Measurements from ENCODE around the gene WDR75. TPM values are rescaled to one million over a fixed set of nuclear protein-coding genes. Genes with fewer than 3 reads are reported as not detected.

WDR75 gene
- total and polyA plus RNA-seq, 2 of the 13 experiments (the other 11 are each of a cell fraction or from before 2014, with no cell fraction given) = 63.0 to 74.1 TPM

DNA sequence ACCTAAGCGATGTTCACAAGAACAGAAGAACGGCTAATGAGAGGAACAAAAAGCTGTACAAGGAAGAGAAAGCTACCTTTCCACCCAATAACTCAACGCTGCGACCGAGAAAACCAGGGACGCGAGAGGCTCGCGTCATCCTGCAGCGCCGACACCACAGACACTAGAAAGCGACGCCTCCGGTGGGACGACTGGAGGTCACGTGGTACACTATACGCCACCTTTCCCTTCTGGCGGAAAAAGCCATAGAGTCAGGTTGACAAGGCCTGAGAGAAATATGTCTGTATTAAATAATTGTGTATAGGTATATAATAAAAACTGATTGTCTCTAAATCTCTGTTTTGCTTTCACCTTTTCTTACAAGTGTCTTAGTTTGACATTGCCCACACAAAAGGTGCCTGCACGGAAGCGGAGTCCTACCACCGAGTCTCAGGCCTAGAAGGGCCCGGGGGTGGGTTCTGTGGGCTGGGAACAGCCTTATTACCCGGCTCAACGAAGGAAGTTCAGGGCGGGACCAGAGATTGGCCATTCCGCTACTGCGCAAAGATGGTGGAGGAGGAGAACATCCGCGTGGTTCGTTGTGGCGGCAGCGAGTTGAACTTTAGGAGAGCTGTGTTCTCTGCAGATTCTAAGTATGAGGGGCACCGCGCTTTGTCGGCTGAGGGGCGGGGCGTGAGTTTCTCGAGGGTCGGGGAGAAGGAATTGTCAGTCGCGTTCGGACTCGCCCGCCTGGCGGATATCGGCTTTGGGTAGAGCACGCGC lies at the start of gene WDR75 (continued):
- peak; percentile 56; the same call in 1 of the 3 replicates for TF ChIP-seq MXI1 (IDR thresholded peaks at IDR 0.05; ENCODE audit: borderline replicate concordance, low read depth, low read length)
- TF ChIP-seq ZNF292 (CRISPR knock-in tag; IDR thresholded peaks at IDR 0.05; ENCODE audit: borderline replicate concordance, low read depth) = no peak
- peak; percentile 83 for TF ChIP-seq TGIF2 (CRISPR knock-in tag; IDR thresholded peaks at IDR 0.05)
- TF ChIP-seq IRF2 (CRISPR knock-in tag; IDR thresholded peaks at IDR 0.05) = peak; percentile 85; the same call in 1 of the 2 replicates
- TF ChIP-seq HNRNPK (IDR thresholded peaks at IDR 0.05; ENCODE audit: low read depth, low read length, poor library complexity, severe bottlenecking) = no peak
- peak; percentile 56; the same call in 1 of the 2 replicates for TF ChIP-seq ZMAT3 (CRISPR knock-in tag; conservative IDR thresholded peaks at IDR 0.05)
- no peak for TF ChIP-seq SCMH1 (CRISPR knock-in tag; IDR thresholded peaks at IDR 0.05; ENCODE audit: borderline replicate concordance)
- no peak for TF ChIP-seq MIER3 (CRISPR knock-in tag; IDR thresholded peaks at IDR 0.05; ENCODE audit: borderline replicate concordance)
- no peak for TF ChIP-seq PRPF4 (IDR thresholded peaks at IDR 0.05; ENCODE audit: low read depth, low read length, poor library complexity, severe bottlenecking)
- TF ChIP-seq ZNF547 (CRISPR knock-in tag; IDR thresholded peaks at IDR 0.05) = peak; percentile 41; the same call in 1 of the 2 replicates
- peak; percentile 96 for TF ChIP-seq POLR2AphosphoS5 (IDR thresholded peaks at IDR 0.05; ENCODE audit: low read depth, low read length)
- peak; percentile 53; the same call in 1 of the 2 replicates for TF ChIP-seq ATF7-NPFF (CRISPR knock-in tag; IDR thresholded peaks at IDR 0.05; ENCODE audit: low read depth)
- no peak for TF ChIP-seq MBD4 (IDR thresholded peaks at IDR 0.05; ENCODE audit: borderline replicate concordance, low read length)
- no peak for TF ChIP-seq ZNF260 (CRISPR knock-in tag; IDR thresholded peaks at IDR 0.05; ENCODE audit: borderline replicate concordance, low read depth)
- TF ChIP-seq YEATS2 (CRISPR knock-in tag; IDR thresholded peaks at IDR 0.05; ENCODE audit: borderline replicate concordance) = peak; percentile 93
- peak; percentile 72 for TF ChIP-seq SP2 (CRISPR knock-in tag; IDR thresholded peaks at IDR 0.05)
- TF ChIP-seq, protein P1, sequence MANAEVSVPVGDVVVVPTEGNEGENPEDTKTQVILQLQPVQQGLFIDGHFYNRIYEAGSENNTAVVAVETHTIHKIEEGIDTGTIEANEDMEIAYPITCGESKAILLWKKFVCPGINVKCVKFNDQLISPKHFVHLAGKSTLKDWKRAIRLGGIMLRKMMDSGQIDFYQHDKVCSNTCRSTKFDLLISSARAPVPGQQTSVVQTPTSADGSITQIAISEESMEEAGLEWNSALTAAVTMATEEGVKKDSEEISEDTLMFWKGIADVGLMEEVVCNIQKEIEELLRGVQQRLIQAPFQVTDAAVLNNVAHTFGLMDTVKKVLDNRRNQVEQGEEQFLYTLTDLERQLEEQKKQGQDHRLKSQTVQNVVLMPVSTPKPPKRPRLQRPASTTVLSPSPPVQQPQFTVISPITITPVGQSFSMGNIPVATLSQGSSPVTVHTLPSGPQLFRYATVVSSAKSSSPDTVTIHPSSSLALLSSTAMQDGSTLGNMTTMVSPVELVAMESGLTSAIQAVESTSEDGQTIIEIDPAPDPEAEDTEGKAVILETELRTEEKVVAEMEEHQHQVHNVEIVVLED (CRISPR knock-in tag; IDR thresholded peaks at IDR 0.05; ENCODE audit: borderline replicate concordance) = peak; percentile 78
- peak; percentile 20; the same call in 1 of the 2 replicates for TF ChIP-seq PAWR (CRISPR knock-in tag; IDR thresholded peaks at IDR 0.05; ENCODE audit: borderline replicate concordance)
- TF ChIP-seq NRL (CRISPR knock-in tag; IDR thresholded peaks at IDR 0.05; ENCODE audit: borderline replicate concordance) = peak; percentile 92; the same call in 1 of the 2 replicates
- TF ChIP-seq HNRNPLL (IDR thresholded peaks at IDR 0.05; ENCODE audit: low read depth, low read length, poor library complexity, severe bottlenecking) = peak; percentile 53
- TF ChIP-seq ZNF225 (CRISPR knock-in tag; IDR thresholded peaks at IDR 0.05) = peak; percentile 56; the same call in 1 of the 2 replicates
- TF ChIP-seq KDM1A (CRISPR knock-in tag; IDR thresholded peaks at IDR 0.05) = no peak
- TF ChIP-seq ATM (IDR thresholded peaks at IDR 0.05; ENCODE audit: borderline replicate concordance) = no peak
- TF ChIP-seq, protein P2, sequence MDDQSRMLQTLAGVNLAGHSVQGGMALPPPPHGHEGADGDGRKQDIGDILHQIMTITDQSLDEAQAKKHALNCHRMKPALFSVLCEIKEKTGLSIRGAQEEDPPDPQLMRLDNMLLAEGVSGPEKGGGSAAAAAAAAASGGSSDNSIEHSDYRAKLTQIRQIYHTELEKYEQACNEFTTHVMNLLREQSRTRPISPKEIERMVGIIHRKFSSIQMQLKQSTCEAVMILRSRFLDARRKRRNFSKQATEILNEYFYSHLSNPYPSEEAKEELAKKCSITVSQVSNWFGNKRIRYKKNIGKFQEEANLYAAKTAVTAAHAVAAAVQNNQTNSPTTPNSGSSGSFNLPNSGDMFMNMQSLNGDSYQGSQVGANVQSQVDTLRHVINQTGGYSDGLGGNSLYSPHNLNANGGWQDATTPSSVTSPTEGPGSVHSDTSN (CRISPR knock-in tag; IDR thresholded peaks at IDR 0.05; ENCODE audit: borderline replicate concordance) = 0 out of 2 replicates have a peak, but pooled peaks have one; percentile 67
- peak; percentile 37; the same call in 1 of the 2 replicates for TF ChIP-seq SMAD1 (CRISPR knock-in tag; IDR thresholded peaks at IDR 0.05; ENCODE audit: borderline replicate concordance, low read depth)
- peak; percentile 64; the same call in 1 of the 2 replicates for TF ChIP-seq ZNF136 (CRISPR knock-in tag; IDR thresholded peaks at IDR 0.05; ENCODE audit: low read depth)
- peak; percentile 88; the same call in 1 of the 2 replicates for TF ChIP-seq ZNF546 (CRISPR knock-in tag; conservative IDR thresholded peaks at IDR 0.05)
- TF ChIP-seq KDM5A (IDR thresholded peaks at IDR 0.05; ENCODE audit: borderline replicate concordance, low read length) = peak; percentile 93
